ENCODE measurements around the gene ACOT13. TPM values are rescaled to one million over a fixed set of nuclear protein-coding genes. Genes with fewer than 3 reads are reported as not detected.
A peak's percentile ranks its signal among the peaks of the same experiment; 100 is the strongest.
"Not testable (repeated sequence)": the region's sequence is repeated elsewhere in the genome, so short reads cannot be mapped to it uniquely, and the experiment has no call there.

The ACOT13 gene
- total and polyA plus RNA-seq, 4 donors, result 7.3 to 13.5 (median 9.6) TPM

- Histone ChIP-seq H3K36me3 (ENCODE audit: control insufficient read depth in 1 of 2, insufficient read depth in 2 of 2, low read length in 1 of 2) (peaks cover 0 to 8% of the 10 kb centered on the region in 2 donors), H3K4me1 (ENCODE audit: control insufficient read depth in 1 of 2, insufficient read depth in 2 of 2, low read length in 2 of 2) (no peaks in the 10 kb centered on the region), H3K27me3 (ENCODE audit: control insufficient read depth in 1 of 2, insufficient read depth in 2 of 2, low read length in 1 of 2) (no peaks in the 10 kb centered on the region), H3K4me3 (ENCODE audit: low read length in 2 of 2) (no peak overlapping the region), H3K9me3 (ENCODE audit: control insufficient read depth, low read length) (no peaks in the 10 kb centered on the region), H3K27ac (ENCODE audit: low read depth in 1 of 2, low read length in 2 of 2) (no peak overlapping the region)
- DNase-seq, result no peak
- ATAC-seq (ENCODE audit: low FRiP score), result no peak
- intact Hi-C loops (cut with DNase I), result no loop called here
Observed at GRCh38 chr6:24704468-24704867, 37.6 kb downstream of the ACOT13 start.

- Histone ChIP-seq H3K27me3 (ENCODE audit: control insufficient read depth in 1 of 2, insufficient read depth in 2 of 2, low read length in 1 of 2) (no peaks in the 10 kb centered on the region), H3K27ac (ENCODE audit: low read depth in 1 of 2, low read length in 2 of 2) (no peak overlapping the region), H3K4me3 (ENCODE audit: low read length in 2 of 2) (no peak overlapping the region), H3K36me3 (ENCODE audit: control insufficient read depth in 1 of 2, insufficient read depth in 2 of 2, low read length in 1 of 2) (peaks cover 5 to 12% of the 10 kb centered on the region in 2 donors), H3K4me1 (ENCODE audit: control insufficient read depth in 1 of 2, insufficient read depth in 2 of 2, low read length in 2 of 2) (no peaks in the 10 kb centered on the region), H3K9me3 (ENCODE audit: control insufficient read depth, low read length) (no peaks in the 10 kb centered on the region)
- ATAC-seq (ENCODE audit: low FRiP score) (no peak), DNase-seq (no peak)
- intact Hi-C loops (cut with DNase I), result no loop called here
- 80 to 82% methylated on average over 3 of the region's 3 CpGs for WGBS, 2 donors
Observed at GRCh38 chr6:24708612-24709011, 41.7 kb downstream of the ACOT13 start.

GRCh38 chr6:24709014-24709711 is 42.3 kb downstream of the ACOT13 start:
- DNase-seq (no peak), ATAC-seq (ENCODE audit: low FRiP score) (no peak)
- intact Hi-C loops (cut with DNase I), result no loop called here
- Histone ChIP-seq H3K4me3 (ENCODE audit: low read length in 2 of 2) (no peak overlapping the region), H3K4me1 (ENCODE audit: control insufficient read depth in 1 of 2, insufficient read depth in 2 of 2, low read length in 2 of 2) (no peaks in the 10 kb centered on the region), H3K27me3 (ENCODE audit: control insufficient read depth in 1 of 2, insufficient read depth in 2 of 2, low read length in 1 of 2) (no peaks in the 10 kb centered on the region), H3K9me3 (ENCODE audit: control insufficient read depth, low read length) (no peaks in the 10 kb centered on the region), H3K36me3 (ENCODE audit: control insufficient read depth in 1 of 2, insufficient read depth in 2 of 2, low read length in 1 of 2) (peaks cover 5 to 12% of the 10 kb centered on the region in 2 donors), H3K27ac (ENCODE audit: low read depth in 1 of 2, low read length in 2 of 2) (no peak overlapping the region)
- 70 to 72% methylated on average over 4 of the region's 4 CpGs for WGBS, 2 donors

GRCh38 chr6:24710519-24711303 is 43.8 kb downstream of the ACOT13 start:
- no peaks in the 10 kb centered on the region for H3K9me3 ChIP-seq (ENCODE audit: control insufficient read depth, low read length)
- intact Hi-C loops (cut with DNase I), result no loop called here
- H3K27ac ChIP-seq (ENCODE audit: low read depth in 1 of 2, low read length in 2 of 2), result no peak overlapping the region
- 88 to 92% methylated on average over 10 of the region's 10 CpGs for WGBS, 2 donors
- no peak for DNase-seq
- ATAC-seq (ENCODE audit: low FRiP score), result no peak
- H3K36me3 ChIP-seq (ENCODE audit: control insufficient read depth in 1 of 2, insufficient read depth in 2 of 2, low read length in 1 of 2), result peaks cover 7 to 12% of the 10 kb centered on the region in 2 donors
- H3K4me1 ChIP-seq (ENCODE audit: control insufficient read depth in 1 of 2, insufficient read depth in 2 of 2, low read length in 2 of 2), result no peaks in the 10 kb centered on the region
- no peak overlapping the region for H3K4me3 ChIP-seq (ENCODE audit: low read length in 2 of 2)
- no peaks in the 10 kb centered on the region for H3K27me3 ChIP-seq (ENCODE audit: control insufficient read depth in 1 of 2, insufficient read depth in 2 of 2, low read length in 1 of 2)

GRCh38 chr6:24716602-24717148 is 49.8 kb downstream of the ACOT13 start:
- H3K36me3 ChIP-seq (ENCODE audit: control insufficient read depth in 1 of 2, insufficient read depth in 2 of 2, low read length in 1 of 2); DNase-seq; intact Hi-C loops (cut with DNase I); H3K27me3 ChIP-seq (ENCODE audit: control insufficient read depth in 1 of 2, insufficient read depth in 2 of 2, low read length in 1 of 2); H3K27ac ChIP-seq (ENCODE audit: low read depth in 1 of 2, low read length in 2 of 2); H3K9me3 ChIP-seq (ENCODE audit: control insufficient read depth, low read length); ATAC-seq (ENCODE audit: low FRiP score); H3K4me1 ChIP-seq (ENCODE audit: control insufficient read depth in 1 of 2, insufficient read depth in 2 of 2, low read length in 2 of 2): not testable (repeated sequence)
- WGBS, 2 donors, result 76 to 78% methylated on average over 7 of the region's 7 CpGs
- peak overlapping the region in 1 of 2 donors; percentile 57 for H3K4me3 ChIP-seq (ENCODE audit: low read length in 2 of 2)

- 8 to 9% methylated on average over 8 of the region's 8 CpGs for WGBS, 2 donors
- no peak for ATAC-seq (ENCODE audit: low FRiP score)
- Histone ChIP-seq H3K4me1 (ENCODE audit: control insufficient read depth in 1 of 2, insufficient read depth in 2 of 2, low read length in 2 of 2) (no peaks in the 10 kb centered on the region), H3K36me3 (ENCODE audit: control insufficient read depth in 1 of 2, insufficient read depth in 2 of 2, low read length in 1 of 2) (peaks cover 0 to 2% of the 10 kb centered on the region in 2 donors), H3K27me3 (ENCODE audit: control insufficient read depth in 1 of 2, insufficient read depth in 2 of 2, low read length in 1 of 2) (peaks cover 0 to 1% of the 10 kb centered on the region in 2 donors), H3K9me3 (ENCODE audit: control insufficient read depth, low read length) (no peaks in the 10 kb centered on the region), H3K27ac (ENCODE audit: low read depth in 1 of 2, low read length in 2 of 2) (no peak overlapping the region), H3K4me3 (ENCODE audit: low read length in 2 of 2) (peak overlapping the region; percentile 85 to 92)
- DNase-seq, result no peak
- intact Hi-C loops (cut with DNase I), result no loop called here
Observed at GRCh38 chr6:24718449-24719124, 51.7 kb downstream of the ACOT13 start.

- H3K4me3 ChIP-seq (ENCODE audit: low read length in 2 of 2), result peak within 1 kb of the TSS; percentile 85 to 92
- intact Hi-C loops (cut with DNase I), result no loop called here
- no peaks in the 10 kb centered on the region for H3K4me1 ChIP-seq (ENCODE audit: control insufficient read depth in 1 of 2, insufficient read depth in 2 of 2, low read length in 2 of 2)
- peaks cover 0 to 2% of the 10 kb centered on the region in 2 donors for H3K36me3 ChIP-seq (ENCODE audit: control insufficient read depth in 1 of 2, insufficient read depth in 2 of 2, low read length in 1 of 2)
- peak in 1 of 2 donors; percentile 79 for DNase-seq
- 0% methylated on average over 25 of the region's 25 CpGs for WGBS, 2 donors
- H3K27me3 ChIP-seq (ENCODE audit: control insufficient read depth in 1 of 2, insufficient read depth in 2 of 2, low read length in 1 of 2), result peaks cover 0 to 1% of the 10 kb centered on the region in 2 donors
- ATAC-seq (ENCODE audit: low FRiP score), result no peak
- peak within 1 kb of the TSS; percentile 93 to 96 for H3K27ac ChIP-seq (ENCODE audit: low read depth in 1 of 2, low read length in 2 of 2)
- no peaks in the 10 kb centered on the region for H3K9me3 ChIP-seq (ENCODE audit: control insufficient read depth, low read length)
Observed at GRCh38 chr6:24719125-24719971, 52.5 kb downstream of the ACOT13 start, which contains the start of gene C6orf62. Gene C6orf62, minus strand, starts transcription at chr6:24719154. Its CDS starts 486 bp downstream, at chr6:24718668.
